Testis (tissue), 3 donors: ENCODE results near the gene TIAM2. TPM values are rescaled to one million over a fixed set of nuclear protein-coding genes. Genes with fewer than 3 reads are reported as not detected.

Experiments used
- DNase-seq: peaks from one replicate; pipeline ENCODE4 v3.0.0-alpha.2; 2019
- H3K27ac ChIP-seq, 2 donors: fragments of 200-600 bp; sonication (generic); one replicate each; pipeline ENCODE4 v1.5.1; 2019
- H3K27me3 ChIP-seq: fragments of 200-600 bp; sonication (generic); one replicate; pipeline ENCODE4 v1.5.1; 2019
- H3K36me3 ChIP-seq: fragments of 200-600 bp; sonication (generic); one replicate; pipeline ENCODE4 v1.5.1; 2017; ENCODE audit warnings: low read depth; ENCODE audit errors: missing control alignments
- H3K4me1 ChIP-seq: fragments of 200-600 bp; sonication (generic); one replicate; pipeline ENCODE4 v1.5.1; 2019
- H3K4me3 ChIP-seq, 2 donors: fragments of 200-600 bp; sonication (generic); one replicate each; pipeline ENCODE4 v1.5.1; 2017 to 2019
- H3K9me3 ChIP-seq: fragments of 200-600 bp; sonication (generic); one replicate; pipeline ENCODE4 v1.5.1; 2017
- POLR2A ChIP-seq: fragments of 450-650 bp; IDR thresholded peaks from one replicate; pipeline ENCODE4 v1.6.1; 2017; ENCODE audit warnings: antibody characterized with exemption, mild to moderate bottlenecking, moderate library complexity
- WGBS, 2 donors: methylation state at CpG; one replicate each; pipeline ENCODE4 v1.1.5; 2018; 5-methylcytosine and 5-hydroxymethylcytosine counted together
- intact Hi-C: fragments of 100-400 bp; cut with DNase I; formaldehyde crosslinking; loops from one replicate; pipeline ENCODE4 v1.15.1; 2023; ENCODE audit warnings: low total_unique reads
- polyA plus RNA-seq: library from polyadenylated mRNA; stranded (reverse); fragments of 350-450 nt; fragmentation: Illumina TruSeq; extraction: RNeasy Lipid Tissue Mini Kit (QIAGEN cat#74804); gene quantifications from one replicate; pipeline ENCODE4 v1.2.3, GENCODE V29; 2014; ENCODE audit warnings: low read depth, low replicate concordance; ENCODE audit not compliant: insufficient read depth
- total RNA-seq, 2 donors: library from RNA; depleted of rRNA; stranded (reverse); fragments of >200 nt; gene quantifications; one replicate each; pipeline ENCODE4 v1.2.3, GENCODE V29; 2016
- TF ChIP-seq, protein P1 (sequence below), 3 experiments: fragments of 450-650 bp in 2 of 3; fragments of 200-600 bp in 1 of 3; sonication (generic) in 1 of 3; IDR thresholded peaks; one replicate each; pipeline ENCODE4 v1.5.1; 2016 to 2019; ENCODE audit warnings: antibody characterized with exemption in 3 of 3, mild to moderate bottlenecking in 2 of 3, moderate library complexity in 1 of 3

Gene TIAM2
- total and polyA plus RNA-seq, 3 donors from 2014 or later, result 22.7 to 43.8 (median 38.0) TPM

DNA sequence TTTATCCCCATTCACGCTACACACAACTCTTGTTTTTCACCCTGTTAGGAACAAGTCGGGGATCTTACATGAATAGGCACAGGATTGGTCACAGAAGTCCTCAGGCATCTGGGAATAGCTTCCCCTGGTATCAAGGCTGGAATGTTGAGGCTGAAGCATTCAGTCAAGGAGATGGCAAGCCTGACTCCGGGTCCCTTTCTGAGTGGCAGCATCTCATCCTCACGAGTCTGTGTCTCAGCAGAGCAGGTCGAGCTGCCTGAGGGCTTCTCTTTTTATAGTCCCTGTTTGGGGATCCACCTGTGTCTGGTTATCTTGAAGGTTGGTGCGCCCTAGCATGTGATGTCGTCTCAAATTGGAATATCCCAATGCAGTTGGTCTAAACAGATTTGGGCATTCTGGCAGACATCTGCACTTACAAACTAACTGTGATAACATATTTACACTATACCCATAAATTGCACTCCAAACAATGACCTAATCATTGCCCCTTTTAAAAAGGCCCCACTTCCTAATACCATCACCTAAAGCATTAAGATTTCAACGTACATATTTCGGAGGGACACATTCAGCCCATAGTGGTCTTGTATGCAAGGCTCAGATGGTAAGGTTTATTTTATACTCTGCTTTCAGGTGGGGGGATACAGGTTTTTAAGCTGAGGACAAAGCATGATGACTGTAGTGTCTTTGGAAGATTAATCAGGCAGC is 156.0 kb downstream of the TIAM2 start:
- no peak for DNase-seq
- TF ChIP-seq, protein P1, sequence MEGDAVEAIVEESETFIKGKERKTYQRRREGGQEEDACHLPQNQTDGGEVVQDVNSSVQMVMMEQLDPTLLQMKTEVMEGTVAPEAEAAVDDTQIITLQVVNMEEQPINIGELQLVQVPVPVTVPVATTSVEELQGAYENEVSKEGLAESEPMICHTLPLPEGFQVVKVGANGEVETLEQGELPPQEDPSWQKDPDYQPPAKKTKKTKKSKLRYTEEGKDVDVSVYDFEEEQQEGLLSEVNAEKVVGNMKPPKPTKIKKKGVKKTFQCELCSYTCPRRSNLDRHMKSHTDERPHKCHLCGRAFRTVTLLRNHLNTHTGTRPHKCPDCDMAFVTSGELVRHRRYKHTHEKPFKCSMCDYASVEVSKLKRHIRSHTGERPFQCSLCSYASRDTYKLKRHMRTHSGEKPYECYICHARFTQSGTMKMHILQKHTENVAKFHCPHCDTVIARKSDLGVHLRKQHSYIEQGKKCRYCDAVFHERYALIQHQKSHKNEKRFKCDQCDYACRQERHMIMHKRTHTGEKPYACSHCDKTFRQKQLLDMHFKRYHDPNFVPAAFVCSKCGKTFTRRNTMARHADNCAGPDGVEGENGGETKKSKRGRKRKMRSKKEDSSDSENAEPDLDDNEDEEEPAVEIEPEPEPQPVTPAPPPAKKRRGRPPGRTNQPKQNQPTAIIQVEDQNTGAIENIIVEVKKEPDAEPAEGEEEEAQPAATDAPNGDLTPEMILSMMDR (IDR thresholded peaks at IDR 0.05), result no peak
- H3K27me3 ChIP-seq, result no peaks in the 10 kb centered on the region
- intact Hi-C loops, result no loop called here
- no peaks in the 10 kb centered on the region for H3K4me1 ChIP-seq
- H3K9me3 ChIP-seq, result no peaks in the 10 kb centered on the region
- H3K36me3 ChIP-seq, result no peaks in the 10 kb centered on the region
- H3K4me3 ChIP-seq, result no peak overlapping the region
- 78 to 95% methylated on average over 9 of the region's 9 CpGs for WGBS, 2 donors
- no peak overlapping the region for H3K27ac ChIP-seq

DNA sequence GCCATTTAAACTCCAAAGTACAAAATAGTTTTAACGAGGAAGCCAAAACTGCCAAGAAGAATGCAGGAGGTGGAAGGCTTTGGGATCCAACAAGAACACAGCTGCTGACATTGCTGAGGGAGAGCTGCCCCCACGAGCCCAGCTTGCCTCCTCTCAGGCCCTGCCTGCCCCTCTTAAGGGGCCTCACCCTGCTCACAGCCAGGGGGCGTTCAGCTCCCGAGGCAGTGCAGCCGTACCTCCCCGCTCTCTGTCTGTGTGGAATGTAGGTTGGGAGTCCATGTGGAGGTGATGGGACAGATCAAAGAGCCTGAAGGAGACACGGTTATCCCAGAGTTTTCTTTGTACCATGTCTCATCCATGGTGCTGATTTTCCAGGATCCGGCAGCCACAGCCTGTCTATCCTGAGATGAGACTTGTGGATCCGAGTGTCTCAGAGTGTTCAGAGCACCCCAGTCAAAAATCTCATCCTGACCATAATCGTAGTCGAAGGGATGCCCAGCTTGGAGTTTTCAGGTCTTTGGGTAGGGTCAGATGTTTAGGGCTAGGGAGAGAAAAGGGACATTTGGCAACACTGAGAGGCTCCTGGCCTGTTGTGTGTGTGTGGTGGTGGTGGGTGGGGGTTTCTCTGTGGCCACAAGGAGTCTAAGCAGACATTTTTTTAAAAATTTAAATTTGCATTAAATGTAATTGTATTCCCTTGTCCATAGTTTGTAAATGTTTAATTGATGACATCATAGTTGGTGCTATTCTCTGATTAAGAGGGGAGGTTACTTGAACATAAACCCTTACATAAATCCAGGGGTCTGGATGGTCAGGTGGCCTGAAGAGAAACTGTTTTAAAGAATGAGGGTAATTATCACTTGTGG is 157.3 kb downstream of the TIAM2 start:
- no peak overlapping the region for H3K4me3 ChIP-seq
- no peaks in the 10 kb centered on the region for H3K9me3 ChIP-seq
- 61 to 78% methylated on average over 9 to 11 of the region's 11 CpGs for WGBS, 2 donors
- H3K27ac ChIP-seq, result no peak overlapping the region
- no peaks in the 10 kb centered on the region for H3K27me3 ChIP-seq
- DNase-seq, result no peak
- H3K4me1 ChIP-seq, result no peaks in the 10 kb centered on the region
- intact Hi-C loops, result no loop called here
- no peaks in the 10 kb centered on the region for H3K36me3 ChIP-seq
- no peak for TF ChIP-seq POLR2A
- TF ChIP-seq, protein P1 (IDR thresholded peaks at IDR 0.05), result no peak

DNA sequence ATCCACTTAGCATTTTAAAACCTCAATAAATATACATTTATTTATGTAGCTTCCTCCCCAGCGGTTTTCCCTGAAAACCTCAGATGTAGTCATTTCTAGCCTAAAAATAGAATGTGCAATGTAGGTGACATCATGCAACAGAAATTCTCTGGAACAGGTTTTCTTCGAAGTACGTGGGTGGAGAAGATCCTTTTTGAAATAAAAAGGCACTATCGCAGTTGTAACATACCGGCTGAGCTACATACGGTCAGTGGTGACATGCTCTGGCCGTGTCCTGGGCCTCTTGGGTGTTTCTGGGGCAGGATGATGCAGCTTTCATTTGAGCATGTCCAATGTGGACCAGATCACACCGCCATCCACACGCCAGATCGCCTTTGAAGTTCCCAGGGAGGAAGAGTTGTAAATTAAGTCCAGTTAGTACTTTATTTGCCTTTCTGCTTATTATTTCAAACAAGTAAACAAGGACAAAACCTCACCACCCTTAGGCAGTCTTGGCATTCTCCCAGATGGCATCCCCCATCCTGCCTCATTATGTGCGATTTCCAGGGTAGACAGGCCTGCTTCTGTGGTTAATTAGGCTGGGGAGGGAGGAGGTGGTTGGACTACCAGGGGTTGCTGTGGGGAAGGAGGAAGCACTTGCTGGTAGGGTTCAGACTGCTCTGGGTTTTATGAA is 159.2 kb downstream of the TIAM2 start:
- TF ChIP-seq POLR2A, result no peak
- TF ChIP-seq, protein P1 (IDR thresholded peaks at IDR 0.05), result no peak
- Histone ChIP-seq H3K27ac (no peak overlapping the region), H3K36me3 (no peaks in the 10 kb centered on the region)

DNA sequence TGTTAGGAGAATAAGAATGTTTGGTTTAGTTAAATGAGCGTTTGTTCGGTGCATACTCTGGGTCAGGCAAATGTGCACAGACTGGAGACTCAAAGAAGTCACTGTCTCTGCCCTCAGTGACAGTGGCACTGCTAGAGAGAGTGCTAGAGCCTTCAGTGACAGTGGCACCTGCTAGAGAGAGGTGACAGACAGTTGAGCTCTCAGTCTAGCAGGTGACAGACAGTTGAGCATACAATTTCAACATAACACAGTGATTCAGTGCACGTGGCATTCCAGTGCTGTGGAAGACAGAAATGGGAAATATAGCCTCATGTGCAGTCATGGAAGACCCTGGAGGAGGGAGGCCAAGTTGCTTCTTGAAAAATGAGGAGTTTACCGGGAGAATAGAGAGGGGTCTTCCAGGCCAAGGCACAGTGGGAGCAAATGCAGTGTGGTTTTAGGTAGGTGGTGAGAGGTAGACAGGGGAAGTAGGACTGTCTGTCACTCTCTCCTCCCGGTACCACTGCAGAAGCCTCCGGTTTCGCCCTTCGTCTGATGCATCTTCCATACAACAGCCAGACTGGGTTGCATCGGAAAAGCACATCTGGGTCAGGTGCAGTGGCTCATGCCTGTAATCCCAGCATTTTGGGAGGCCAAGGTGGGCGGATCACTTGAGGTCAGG is 160.8 kb downstream of the TIAM2 start:
- TF ChIP-seq POLR2A, result no peak
- H3K9me3 ChIP-seq, result no peaks in the 10 kb centered on the region
- H3K27me3 ChIP-seq, result no peaks in the 10 kb centered on the region
- intact Hi-C loops, result no loop called here
- 92 to 96% methylated on average over 10 of the region's 10 CpGs for WGBS, 2 donors
- no peaks in the 10 kb centered on the region for H3K4me1 ChIP-seq
- no peak overlapping the region for H3K27ac ChIP-seq
- no peak overlapping the region for H3K4me3 ChIP-seq
- no peaks in the 10 kb centered on the region for H3K36me3 ChIP-seq
- DNase-seq, result no peak

More for the DNA sequence above, 159.2 kb downstream of the TIAM2 start:
- no peaks in the 10 kb centered on the region for H3K27me3 ChIP-seq
- 54 to 68% methylated on average over 11 of the region's 11 CpGs for WGBS, 2 donors
- H3K4me3 ChIP-seq, result no peak overlapping the region
- intact Hi-C loops, result no loop called here
- no peaks in the 10 kb centered on the region for H3K9me3 ChIP-seq
- DNase-seq, result no peak
- H3K4me1 ChIP-seq, result no peaks in the 10 kb centered on the region

DNA sequence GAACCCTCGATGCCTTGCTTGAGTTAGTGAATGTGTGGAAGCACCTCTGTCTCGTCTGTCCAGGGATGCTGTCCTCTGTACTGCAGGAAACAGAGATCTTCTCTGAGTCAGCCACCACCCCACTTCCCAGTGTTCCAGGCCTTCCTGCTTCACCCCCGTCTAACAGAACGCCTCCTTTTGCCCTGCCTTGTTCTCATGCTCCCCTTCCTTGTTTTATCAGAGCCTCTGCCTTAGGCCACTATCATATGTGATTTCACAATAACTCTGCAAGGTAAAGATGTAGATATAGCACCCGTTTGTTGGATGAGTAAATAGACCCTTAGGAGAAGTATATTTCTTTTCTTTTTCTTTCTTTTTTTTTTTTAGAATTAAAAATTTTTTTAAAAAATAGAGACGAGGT is 162.0 kb downstream of the TIAM2 start:
- 78 to 87% methylated on average over 6 of the region's 6 CpGs for WGBS, 2 donors
- intact Hi-C loops, result no loop called here

More for the DNA sequence above, 162.0 kb downstream of the TIAM2 start:
- H3K9me3 ChIP-seq, result no peaks in the 10 kb centered on the region
- H3K4me1 ChIP-seq, result no peaks in the 10 kb centered on the region
- no peaks in the 10 kb centered on the region for H3K36me3 ChIP-seq
- TF ChIP-seq, protein P1 (IDR thresholded peaks at IDR 0.05), result no peak
- TF ChIP-seq POLR2A, result no peak
- H3K4me3 ChIP-seq, result no peak overlapping the region
- H3K27ac ChIP-seq, result no peak overlapping the region
- no peaks in the 10 kb centered on the region for H3K27me3 ChIP-seq
- no peak for DNase-seq
